ENCODE data around the gene NAA16. TPM values are rescaled to one million over a fixed set of nuclear protein-coding genes. Genes with fewer than 3 reads are reported as not detected.
A peak's percentile ranks its signal among the peaks of the same experiment; 100 is the strongest.

NAA16 gene
- 49.7 and 57.0 TPM in 2 replicates for polyA plus RNA-seq
- polyA minus RNA-seq = 54.8 and 57.1 TPM in 2 replicates

GRCh38 chr13:41310963-41311405 lies at the start of gene NAA16:
Gene NAA16 (plus strand): TSS chr13:41311267. CDS start chr13:41311529, 262 bp downstream.
- no peaks in the 10 kb centered on the region for H3K27me3 ChIP-seq (ENCODE audit: insufficient read depth, low read depth, low read length)
- no peaks in the 10 kb centered on the region for H3K9me3 ChIP-seq (ENCODE audit: low read length)
- H4K20me1 ChIP-seq (ENCODE audit: insufficient read depth) = peaks cover 5% of the 10 kb centered on the region
- H3K27ac ChIP-seq (ENCODE audit: low read length) = peak within 1 kb of the TSS; percentile 83
- H3K4me2 ChIP-seq (ENCODE audit: low read length) = peak within 1 kb of the TSS; percentile 94
- no peaks in the 10 kb centered on the region for H3K9me2 ChIP-seq (ENCODE audit: insufficient read depth, low read length)
- H3K79me2 ChIP-seq (replicated peaks; ENCODE audit: insufficient read depth, low read length) = peaks cover 44% of the 10 kb centered on the region
- TF ChIP-seq EZH2 (IDR thresholded peaks at IDR 0.05; ENCODE audit: borderline replicate concordance, insufficient read depth, low read length, poor library complexity, severe bottlenecking) (no peak), REST (IDR thresholded peaks at IDR 0.05; ENCODE audit: borderline replicate concordance) (peak; percentile 58), SMC3 (conservative IDR thresholded peaks at IDR 0.05; ENCODE audit: poor library complexity) (peak; percentile 14), RAD21 (conservative IDR thresholded peaks at IDR 0.05) (peak; percentile 9), TAF1 (IDR thresholded peaks at IDR 0.05; ENCODE audit: low read depth) (peak; percentile 45), EP300 (conservative IDR thresholded peaks at IDR 0.05; ENCODE audit: poor library complexity, severe bottlenecking) (no peak), POLR2AphosphoS5 (IDR thresholded peaks at IDR 0.05) (peak; percentile 91), MXI1 (conservative IDR thresholded peaks at IDR 0.05; ENCODE audit: poor library complexity, severe bottlenecking) (peak; percentile 79)
- TF ChIP-seq, protein P1, sequence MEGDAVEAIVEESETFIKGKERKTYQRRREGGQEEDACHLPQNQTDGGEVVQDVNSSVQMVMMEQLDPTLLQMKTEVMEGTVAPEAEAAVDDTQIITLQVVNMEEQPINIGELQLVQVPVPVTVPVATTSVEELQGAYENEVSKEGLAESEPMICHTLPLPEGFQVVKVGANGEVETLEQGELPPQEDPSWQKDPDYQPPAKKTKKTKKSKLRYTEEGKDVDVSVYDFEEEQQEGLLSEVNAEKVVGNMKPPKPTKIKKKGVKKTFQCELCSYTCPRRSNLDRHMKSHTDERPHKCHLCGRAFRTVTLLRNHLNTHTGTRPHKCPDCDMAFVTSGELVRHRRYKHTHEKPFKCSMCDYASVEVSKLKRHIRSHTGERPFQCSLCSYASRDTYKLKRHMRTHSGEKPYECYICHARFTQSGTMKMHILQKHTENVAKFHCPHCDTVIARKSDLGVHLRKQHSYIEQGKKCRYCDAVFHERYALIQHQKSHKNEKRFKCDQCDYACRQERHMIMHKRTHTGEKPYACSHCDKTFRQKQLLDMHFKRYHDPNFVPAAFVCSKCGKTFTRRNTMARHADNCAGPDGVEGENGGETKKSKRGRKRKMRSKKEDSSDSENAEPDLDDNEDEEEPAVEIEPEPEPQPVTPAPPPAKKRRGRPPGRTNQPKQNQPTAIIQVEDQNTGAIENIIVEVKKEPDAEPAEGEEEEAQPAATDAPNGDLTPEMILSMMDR (IDR thresholded peaks at IDR 0.05; ENCODE audit: poor library complexity, severe bottlenecking) = no peak
- peak within 1 kb of the TSS; percentile 95 for H3K4me3 ChIP-seq (ENCODE audit: low read length)
- no peaks in the 10 kb centered on the region for H3K36me3 ChIP-seq (ENCODE audit: insufficient read depth, low read length)
- H3K9ac ChIP-seq (ENCODE audit: low read length) = peak within 1 kb of the TSS; percentile 93
- H3F3A ChIP-seq (ENCODE audit: insufficient read depth, low read length, poor library complexity, severe bottlenecking) = no peaks in the 10 kb centered on the region
- H2AFZ ChIP-seq (ENCODE audit: low read depth, low read length) = peak within 1 kb of the TSS; percentile 92

GRCh38 chr13:41263261-41263971 lies 47.7 kb upstream of the NAA16 start, which contains the start of gene MTRF1:
Gene MTRF1 (minus strand): TSS chr13:41263576. CDS start chr13:41260907, 2,669 bp downstream.
- Histone ChIP-seq H3F3A (ENCODE audit: insufficient read depth, low read length, poor library complexity, severe bottlenecking) (no peaks in the 10 kb centered on the region), H2AFZ (ENCODE audit: low read depth, low read length) (peak within 1 kb of the TSS; percentile 78), H3K9me3 (ENCODE audit: low read length) (no peaks in the 10 kb centered on the region), H3K4me2 (ENCODE audit: low read length) (peak within 1 kb of the TSS; percentile 56), H3K9me2 (ENCODE audit: insufficient read depth, low read length) (no peaks in the 10 kb centered on the region), H3K79me2 (replicated peaks; ENCODE audit: insufficient read depth, low read length) (no peaks in the 10 kb centered on the region), H3K4me3 (ENCODE audit: low read length) (peak within 1 kb of the TSS; percentile 77), H3K27me3 (ENCODE audit: insufficient read depth, low read depth, low read length) (no peaks in the 10 kb centered on the region), H3K27ac (ENCODE audit: low read length) (peak within 1 kb of the TSS; percentile 83), H3K9ac (ENCODE audit: low read length) (peak within 1 kb of the TSS; percentile 77), H3K36me3 (ENCODE audit: insufficient read depth, low read length) (no peaks in the 10 kb centered on the region), H4K20me1 (ENCODE audit: insufficient read depth) (no peaks in the 10 kb centered on the region)
- TF ChIP-seq POLR2AphosphoS5 (IDR thresholded peaks at IDR 0.05) = peak; percentile 68
- peak; percentile 87 for TF ChIP-seq MXI1 (conservative IDR thresholded peaks at IDR 0.05; ENCODE audit: poor library complexity, severe bottlenecking)
- no peak for TF ChIP-seq SMC3 (conservative IDR thresholded peaks at IDR 0.05; ENCODE audit: poor library complexity)
- TF ChIP-seq, protein P1 (IDR thresholded peaks at IDR 0.05; ENCODE audit: poor library complexity, severe bottlenecking) = no peak
- TF ChIP-seq RAD21 (conservative IDR thresholded peaks at IDR 0.05) = peak; percentile 42
- no peak for TF ChIP-seq TAF1 (IDR thresholded peaks at IDR 0.05; ENCODE audit: low read depth)
